ENCODE measurements around the gene BMAL1.

The BMAL1 gene

DNA sequence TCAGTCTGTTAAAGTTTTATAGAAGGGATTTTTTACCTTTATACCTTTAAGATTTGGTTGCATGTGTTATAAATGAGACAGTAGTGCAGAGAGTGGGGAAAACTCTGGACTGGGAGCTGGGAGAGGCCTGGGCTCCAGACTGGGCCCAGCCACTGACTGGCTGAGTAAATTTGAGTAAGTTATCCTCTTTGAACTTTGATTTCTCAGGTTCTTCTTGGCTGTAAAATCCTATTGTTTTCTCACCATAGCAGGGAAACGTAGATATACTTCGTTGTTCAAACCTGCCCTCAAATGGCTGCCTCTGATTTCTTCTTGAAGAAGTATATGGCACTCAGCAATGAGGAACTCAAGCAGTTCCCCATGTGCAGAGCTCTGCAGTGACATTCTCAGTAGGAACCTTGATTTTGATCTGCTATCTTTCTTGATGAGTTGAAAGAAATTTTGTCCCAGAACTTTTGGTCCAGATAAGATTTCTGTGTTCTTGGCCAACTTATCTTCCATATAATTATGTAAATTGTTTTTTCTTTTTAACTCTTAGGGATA is 8.8 kb downstream of the BMAL1 start:
- Histone ChIP-seq H3K9ac (ENCODE audit: low read length) (no peak overlapping the region), H3K4me3 (ENCODE audit: low read length) (no peak overlapping the region), H3K27me3 (ENCODE audit: control insufficient read depth, insufficient read depth, low read length) (no peaks in the 10 kb centered on the region), H3K36me3 (ENCODE audit: control insufficient read depth, insufficient read depth, low read length) (no peaks in the 10 kb centered on the region), H3K4me1 (ENCODE audit: control insufficient read depth, insufficient read depth, low read length) (peaks cover 13% of the 10 kb centered on the region), H3K9me3 (ENCODE audit: control insufficient read depth, low read length) (no peaks in the 10 kb centered on the region)

DNA sequence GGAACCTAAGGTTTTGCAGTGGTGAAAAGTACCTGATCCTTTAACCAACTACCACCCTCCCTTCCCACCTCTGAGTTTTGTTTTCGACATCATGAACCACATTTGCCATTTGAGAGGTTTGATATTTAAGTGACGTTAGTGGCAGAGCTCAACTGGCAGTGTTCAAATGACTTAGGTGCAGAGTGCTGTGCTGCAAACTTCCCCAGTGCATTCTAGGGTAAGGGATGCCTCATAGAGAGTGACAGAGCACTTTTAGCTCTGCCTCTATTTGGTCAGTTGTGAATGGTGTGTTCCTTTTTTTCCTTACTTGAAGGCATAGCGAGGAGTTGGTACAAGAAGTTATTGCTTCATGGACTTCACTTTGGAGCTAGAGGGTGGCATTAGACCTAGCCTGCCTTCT is 9.4 kb downstream of the BMAL1 start:
- Histone ChIP-seq H3K36me3 (ENCODE audit: control insufficient read depth, insufficient read depth, low read length) (no peaks in the 10 kb centered on the region), H3K27me3 (ENCODE audit: control insufficient read depth, insufficient read depth, low read length) (no peaks in the 10 kb centered on the region), H3K9me3 (ENCODE audit: control insufficient read depth, low read length) (no peaks in the 10 kb centered on the region), H3K9ac (ENCODE audit: low read length) (no peak overlapping the region), H3K4me3 (ENCODE audit: low read length) (no peak overlapping the region), H3K4me1 (ENCODE audit: control insufficient read depth, insufficient read depth, low read length) (peaks cover 13% of the 10 kb centered on the region)

DNA sequence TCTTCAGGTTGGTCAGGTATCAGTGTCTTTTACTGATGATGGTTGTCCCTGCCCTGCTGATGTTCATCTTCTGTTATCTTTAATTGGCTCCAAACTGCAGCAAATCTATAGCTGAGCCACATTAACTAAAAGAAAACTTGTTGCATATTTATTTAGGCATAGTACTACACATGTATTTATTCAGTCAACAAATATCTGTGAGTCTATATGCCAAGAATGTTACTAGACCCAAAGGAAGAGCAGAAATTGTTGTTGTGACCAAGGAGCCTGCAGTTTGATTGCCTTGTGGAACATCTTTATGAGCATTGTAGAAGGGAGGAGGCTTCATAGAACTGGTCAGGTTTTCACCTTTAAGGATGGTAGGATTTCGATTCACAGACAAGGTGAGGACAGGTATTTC is 10.1 kb downstream of the BMAL1 start:
- Histone ChIP-seq H3K4me3 (ENCODE audit: low read length) (no peak overlapping the region), H3K9ac (ENCODE audit: low read length) (no peak overlapping the region), H3K36me3 (ENCODE audit: control insufficient read depth, insufficient read depth, low read length) (no peaks in the 10 kb centered on the region), H3K4me1 (ENCODE audit: control insufficient read depth, insufficient read depth, low read length) (peaks cover 13% of the 10 kb centered on the region), H3K27me3 (ENCODE audit: control insufficient read depth, insufficient read depth, low read length) (no peaks in the 10 kb centered on the region), H3K9me3 (ENCODE audit: control insufficient read depth, low read length) (no peaks in the 10 kb centered on the region)

DNA sequence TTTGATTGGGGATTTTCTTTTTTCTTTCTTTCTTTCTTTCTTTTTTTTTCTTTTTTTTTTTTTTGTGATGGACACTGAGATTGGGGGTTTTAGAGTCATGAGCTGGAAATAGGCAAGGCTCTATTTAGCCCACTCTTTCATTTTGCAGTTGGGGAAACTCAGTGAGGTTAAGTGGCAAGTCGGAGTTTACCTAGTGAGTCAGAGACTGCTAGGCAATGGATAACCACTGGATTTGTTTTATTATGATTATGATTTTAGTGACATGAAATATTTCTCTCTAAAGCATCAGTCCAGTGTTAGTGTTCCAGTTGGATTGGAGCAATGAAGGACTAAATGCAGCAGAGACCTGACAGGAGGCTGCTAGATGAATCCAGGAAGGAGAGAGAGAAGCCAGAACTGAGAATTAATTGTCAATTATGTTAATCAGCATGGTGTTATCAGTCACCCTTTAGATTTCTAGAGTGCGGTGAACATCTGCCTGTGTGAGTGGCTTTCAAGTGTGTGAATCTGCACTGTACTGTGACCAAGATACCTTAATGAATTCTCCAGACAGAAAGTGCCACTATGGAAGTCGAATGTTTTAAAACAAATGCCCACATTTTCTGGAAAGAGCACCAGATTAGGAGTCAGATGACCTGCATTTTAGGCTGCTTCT is 10.9 kb downstream of the BMAL1 start:
- H3K9me3 ChIP-seq (ENCODE audit: control insufficient read depth, low read length) = no peaks in the 10 kb centered on the region
- H3K9ac ChIP-seq (ENCODE audit: low read length) = no peak overlapping the region
- no peaks in the 10 kb centered on the region for H3K27me3 ChIP-seq (ENCODE audit: control insufficient read depth, insufficient read depth, low read length)
- H3K4me1 ChIP-seq (ENCODE audit: control insufficient read depth, insufficient read depth, low read length) = peaks cover 13% of the 10 kb centered on the region
- no peak overlapping the region for H3K4me3 ChIP-seq (ENCODE audit: low read length)
- no peaks in the 10 kb centered on the region for H3K36me3 ChIP-seq (ENCODE audit: control insufficient read depth, insufficient read depth, low read length)

DNA sequence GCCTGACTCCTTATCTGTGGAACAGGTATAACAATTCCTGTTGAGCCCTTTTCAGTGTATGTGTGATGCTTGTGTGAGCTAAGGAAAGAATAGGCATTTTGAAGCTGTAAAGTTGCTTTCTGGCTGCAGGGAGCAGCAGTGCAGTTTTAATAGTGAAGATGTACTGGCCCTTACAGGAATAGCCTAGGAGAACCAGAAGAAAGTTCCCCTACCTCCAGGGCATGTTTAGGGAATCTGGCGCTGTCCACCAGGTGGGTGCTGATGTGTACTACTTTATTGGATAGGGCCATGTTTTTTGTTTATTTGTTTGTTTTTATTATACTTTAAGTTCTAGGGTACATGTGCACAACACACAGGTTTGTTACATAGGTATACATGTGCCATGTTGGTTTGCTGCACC is 11.5 kb downstream of the BMAL1 start:
- no peak overlapping the region for H3K9ac ChIP-seq (ENCODE audit: low read length)

DNA sequence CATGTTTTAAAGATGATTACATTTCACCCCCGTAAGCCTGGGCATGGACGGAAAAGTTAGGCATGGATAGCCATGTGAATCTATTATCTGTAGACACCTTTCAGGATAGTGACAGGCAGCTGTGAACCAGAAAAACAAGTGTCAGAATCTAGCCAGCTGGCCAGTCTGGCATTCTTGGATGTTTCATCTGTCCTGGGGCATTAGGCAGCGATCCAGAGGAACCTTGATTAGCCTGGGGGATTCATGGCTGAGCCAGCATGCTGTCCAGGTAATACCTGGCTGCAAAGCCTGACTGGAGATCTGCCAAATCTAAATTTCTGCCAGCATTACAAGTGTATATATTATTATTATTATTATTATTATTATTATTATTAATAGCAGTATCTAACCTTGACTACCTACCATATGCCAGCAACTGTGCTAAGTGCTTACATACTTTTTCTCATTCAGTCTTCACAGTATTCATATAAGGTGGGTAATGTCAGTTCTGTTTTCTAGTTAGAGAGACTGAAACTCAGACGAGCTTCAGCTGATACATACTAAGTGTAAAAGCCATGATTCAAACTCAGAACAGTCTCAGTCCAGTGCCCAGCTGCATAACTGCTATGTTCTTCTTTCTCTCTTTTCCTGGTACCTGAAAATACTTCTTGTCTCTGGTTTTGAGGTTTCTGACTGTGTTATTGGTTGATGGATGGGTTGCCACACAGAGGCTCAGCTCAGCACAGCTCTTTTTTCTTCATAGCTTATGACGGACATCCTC is 12.8 kb downstream of the BMAL1 start:
- Histone ChIP-seq H3K9me3 (ENCODE audit: control insufficient read depth, low read length) (no peaks in the 10 kb centered on the region), H3K27me3 (ENCODE audit: control insufficient read depth, insufficient read depth, low read length) (no peaks in the 10 kb centered on the region), H3K4me3 (ENCODE audit: low read length) (no peak overlapping the region), H3K36me3 (ENCODE audit: control insufficient read depth, insufficient read depth, low read length) (no peaks in the 10 kb centered on the region), H3K9ac (ENCODE audit: low read length) (no peak overlapping the region), H3K4me1 (ENCODE audit: control insufficient read depth, insufficient read depth, low read length) (peaks cover 13% of the 10 kb centered on the region)

More for the DNA sequence above, 11.5 kb downstream of the BMAL1 start:
- no peaks in the 10 kb centered on the region for H3K36me3 ChIP-seq (ENCODE audit: control insufficient read depth, insufficient read depth, low read length)
- peaks cover 13% of the 10 kb centered on the region for H3K4me1 ChIP-seq (ENCODE audit: control insufficient read depth, insufficient read depth, low read length)
- no peak overlapping the region for H3K4me3 ChIP-seq (ENCODE audit: low read length)
- no peaks in the 10 kb centered on the region for H3K9me3 ChIP-seq (ENCODE audit: control insufficient read depth, low read length)
- no peaks in the 10 kb centered on the region for H3K27me3 ChIP-seq (ENCODE audit: control insufficient read depth, insufficient read depth, low read length)

DNA sequence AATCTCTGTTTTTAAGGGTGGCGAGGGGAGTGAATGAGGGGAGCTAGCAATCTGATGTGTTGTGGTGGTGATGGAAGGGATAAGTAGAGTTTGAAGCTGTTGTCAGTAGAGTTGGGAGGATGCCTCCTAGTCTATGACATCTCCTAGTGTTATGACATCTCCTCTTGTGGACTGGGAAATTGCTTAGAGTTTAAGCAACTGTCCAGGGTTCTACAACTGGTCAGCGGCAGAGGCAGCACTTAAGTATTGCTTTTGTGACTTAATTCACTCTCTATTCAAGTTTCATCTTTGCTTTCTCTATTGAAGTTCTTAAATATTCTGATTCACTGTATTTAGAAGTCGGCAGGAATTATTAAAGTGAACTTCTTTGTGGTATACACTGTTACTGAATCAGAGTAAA is 13.8 kb downstream of the BMAL1 start:
- Histone ChIP-seq H3K4me3 (ENCODE audit: low read length) (no peak overlapping the region), H3K9me3 (ENCODE audit: control insufficient read depth, low read length) (no peaks in the 10 kb centered on the region), H3K36me3 (ENCODE audit: control insufficient read depth, insufficient read depth, low read length) (no peaks in the 10 kb centered on the region), H3K4me1 (ENCODE audit: control insufficient read depth, insufficient read depth, low read length) (peaks cover 13% of the 10 kb centered on the region), H3K9ac (ENCODE audit: low read length) (no peak overlapping the region), H3K27me3 (ENCODE audit: control insufficient read depth, insufficient read depth, low read length) (no peaks in the 10 kb centered on the region)

DNA sequence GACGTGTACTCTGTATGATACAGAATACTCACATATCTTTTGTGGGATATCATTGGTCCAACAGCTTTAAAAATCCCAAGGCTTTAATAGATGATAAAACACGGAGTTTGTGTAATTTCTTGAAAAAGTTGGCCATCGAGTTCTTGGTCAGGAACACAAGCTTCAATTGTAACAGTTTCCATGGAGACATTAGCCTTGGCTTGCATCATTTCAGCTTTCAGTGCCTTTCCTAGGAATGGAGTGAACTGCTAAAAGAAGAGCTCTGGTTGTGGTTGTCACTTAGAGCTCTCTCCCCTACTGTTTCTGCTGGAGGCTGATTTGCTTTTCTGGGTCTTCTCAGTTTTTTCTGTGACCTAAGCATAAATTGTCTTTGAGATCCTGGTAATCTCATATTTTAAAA is 14.2 kb downstream of the BMAL1 start:
- H3K4me3 ChIP-seq (ENCODE audit: low read length) = no peak overlapping the region
- H3K9ac ChIP-seq (ENCODE audit: low read length) = no peak overlapping the region
- peaks cover 13% of the 10 kb centered on the region for H3K4me1 ChIP-seq (ENCODE audit: control insufficient read depth, insufficient read depth, low read length)
- no peaks in the 10 kb centered on the region for H3K36me3 ChIP-seq (ENCODE audit: control insufficient read depth, insufficient read depth, low read length)
- H3K27me3 ChIP-seq (ENCODE audit: control insufficient read depth, insufficient read depth, low read length) = no peaks in the 10 kb centered on the region
- H3K9me3 ChIP-seq (ENCODE audit: control insufficient read depth, low read length) = no peaks in the 10 kb centered on the region

DNA sequence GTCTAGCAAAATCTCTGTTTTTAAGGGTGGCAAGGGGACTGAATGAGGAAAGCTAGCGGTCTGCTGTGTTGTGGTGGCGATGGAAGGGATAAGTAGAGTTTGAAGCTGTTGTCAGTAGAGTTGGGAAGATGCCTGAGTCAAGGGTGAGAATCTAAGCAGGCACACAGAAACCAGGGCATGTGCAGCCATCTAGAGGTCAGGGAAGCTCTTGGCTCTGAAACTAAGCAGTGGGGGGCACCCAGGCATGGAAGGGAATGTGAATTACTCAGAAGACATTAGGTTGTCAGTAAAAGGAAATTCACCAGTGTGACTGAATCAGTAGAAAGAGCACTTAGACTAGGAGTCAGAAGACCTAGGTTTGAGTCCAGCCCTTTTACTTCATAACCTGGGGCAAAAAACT is 15.4 kb downstream of the BMAL1 start:
- Histone ChIP-seq H3K9ac (ENCODE audit: low read length) (no peak overlapping the region), H3K4me1 (ENCODE audit: control insufficient read depth, insufficient read depth, low read length) (peaks cover 13% of the 10 kb centered on the region), H3K27me3 (ENCODE audit: control insufficient read depth, insufficient read depth, low read length) (no peaks in the 10 kb centered on the region), H3K36me3 (ENCODE audit: control insufficient read depth, insufficient read depth, low read length) (no peaks in the 10 kb centered on the region), H3K4me3 (ENCODE audit: low read length) (no peak overlapping the region), H3K9me3 (ENCODE audit: control insufficient read depth, low read length) (no peaks in the 10 kb centered on the region)

DNA sequence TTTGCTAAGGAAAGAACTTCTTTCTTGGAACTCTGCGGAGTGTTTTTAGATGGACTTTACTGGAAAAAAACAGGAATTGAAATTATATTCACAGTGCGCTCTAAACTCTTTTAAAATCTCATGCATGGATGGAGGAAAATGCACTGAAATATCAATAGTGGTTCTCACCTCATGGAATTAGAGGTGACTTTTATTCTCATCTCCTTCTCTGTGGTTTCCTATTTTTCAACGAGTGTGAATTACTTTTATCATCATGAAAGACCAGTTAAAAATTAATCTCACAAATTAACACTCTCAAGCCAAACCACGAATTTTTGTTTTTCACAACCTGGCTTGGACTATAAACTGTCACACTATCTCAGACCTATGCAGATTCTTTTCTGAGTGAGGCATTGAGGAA is 16.6 kb downstream of the BMAL1 start:
- Histone ChIP-seq H3K36me3 (ENCODE audit: control insufficient read depth, insufficient read depth, low read length) (no peaks in the 10 kb centered on the region), H3K4me1 (ENCODE audit: control insufficient read depth, insufficient read depth, low read length) (peaks cover under 1% of the 10 kb centered on the region), H3K9ac (ENCODE audit: low read length) (no peak overlapping the region), H3K9me3 (ENCODE audit: control insufficient read depth, low read length) (no peaks in the 10 kb centered on the region), H3K27me3 (ENCODE audit: control insufficient read depth, insufficient read depth, low read length) (no peaks in the 10 kb centered on the region), H3K4me3 (ENCODE audit: low read length) (no peak overlapping the region)

DNA sequence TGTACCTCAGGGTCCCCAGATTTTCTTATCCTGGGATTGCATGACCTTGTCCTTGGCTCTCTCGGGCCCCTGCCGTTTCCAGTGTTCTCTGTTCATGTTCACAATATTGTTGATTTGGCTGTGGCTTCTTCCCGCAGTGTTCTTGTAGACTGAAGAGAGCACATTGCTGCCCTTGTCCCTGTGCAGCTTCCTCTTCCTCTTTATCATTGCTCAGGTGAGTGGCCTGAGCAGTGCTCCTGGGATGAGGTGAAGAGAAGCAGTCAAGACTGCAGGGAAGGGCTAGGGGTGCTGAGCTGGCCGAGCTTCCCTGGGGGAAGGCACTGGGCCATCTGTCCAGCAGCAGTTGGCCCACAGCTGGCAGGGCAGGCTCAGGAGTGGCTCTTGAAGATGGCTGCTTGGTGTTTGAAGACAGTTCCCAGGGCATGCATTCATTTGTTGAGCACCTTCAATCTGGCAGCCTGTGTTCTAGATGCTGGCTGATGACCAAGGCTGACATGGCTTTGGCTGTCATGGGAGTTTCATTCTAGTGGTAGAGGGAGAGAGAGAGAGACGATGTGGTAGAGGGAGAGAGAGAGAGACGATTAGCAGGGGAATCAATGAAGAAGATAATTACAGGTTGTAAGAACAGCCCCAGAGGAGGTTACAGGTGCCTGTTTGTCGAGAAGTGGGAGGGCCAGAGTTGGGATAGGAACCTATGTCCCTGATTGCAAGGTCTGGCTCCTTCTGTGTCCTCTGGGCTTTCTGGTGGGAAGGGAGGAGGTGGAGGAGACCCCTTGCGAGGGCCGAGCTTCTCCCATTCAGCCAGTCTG is 17.4 kb downstream of the BMAL1 start:
- no peaks in the 10 kb centered on the region for H3K9me3 ChIP-seq (ENCODE audit: control insufficient read depth, low read length)
- H3K4me1 ChIP-seq (ENCODE audit: control insufficient read depth, insufficient read depth, low read length) = no peaks in the 10 kb centered on the region
- no peaks in the 10 kb centered on the region for H3K27me3 ChIP-seq (ENCODE audit: control insufficient read depth, insufficient read depth, low read length)
- no peak overlapping the region for H3K9ac ChIP-seq (ENCODE audit: low read length)
- no peak overlapping the region for H3K4me3 ChIP-seq (ENCODE audit: low read length)
- no peaks in the 10 kb centered on the region for H3K36me3 ChIP-seq (ENCODE audit: control insufficient read depth, insufficient read depth, low read length)

All from mucosa of stomach (tissue), 1 donor.